Fibroblast of lung (primary cell): ENCODE data around the gene TEKT4. TPM values are rescaled to one million over a fixed set of nuclear protein-coding genes. Genes with fewer than 3 reads are reported as not detected.
"Not testable (repeated sequence)": the region's sequence is repeated elsewhere in the genome, so short reads cannot be mapped to it uniquely, and the experiment has no call there.

Experiments
- DNase-seq, 2 donors: peaks; one replicate each; pipeline versions ENCODE4 v3.0.0 to v3.0.0-alpha.2; 2010; ENCODE audit warnings: low read depth in 2 of 2
- H2AFZ ChIP-seq: 2 replicates; pipeline ENCODE4 v1.5.1; 2012; ENCODE audit warnings: low read length, control low read depth, inconsistent platforms
- H3K27ac ChIP-seq: 2 replicates; pipeline ENCODE4 v1.5.1; 2011; ENCODE audit warnings: low read length, control low read depth; ENCODE audit not compliant: insufficient read depth
- H3K27me3 ChIP-seq: 2 replicates; pipeline ENCODE4 v1.5.1; 2011; ENCODE audit warnings: mild to moderate bottlenecking, low read length; ENCODE audit not compliant: control insufficient read depth, insufficient read depth
- H3K36me3 ChIP-seq: 2 replicates; pipeline ENCODE4 v1.5.1; 2011; ENCODE audit warnings: low read length; ENCODE audit not compliant: control insufficient read depth, insufficient read depth
- H3K4me1 ChIP-seq: 2 replicates; pipeline ENCODE4 v1.5.1; 2011; ENCODE audit warnings: low read length; ENCODE audit not compliant: control insufficient read depth, insufficient read depth; ENCODE audit errors: extremely low read depth
- H3K4me2 ChIP-seq: 2 replicates; pipeline ENCODE4 v1.5.1; 2011; ENCODE audit warnings: low read length, control low read depth; ENCODE audit not compliant: insufficient read depth; ENCODE audit errors: extremely low read depth
- H3K4me3 ChIP-seq, 4 experiments: fragments of 200-600 bp in 1 of 4; sonication (generic) in 1 of 4; replicated peaks in 1 of 4; 2 replicates each; pipeline ENCODE4 v1.5.1; 2011 to 2016; ENCODE audit warnings: low read length in 4 of 4, low read depth in 3 of 4, mild to moderate bottlenecking in 3 of 4, control low read depth in 2 of 4, inconsistent platforms in 1 of 4, mixed read lengths in 1 of 4; ENCODE audit not compliant: insufficient read depth in 1 of 4; ENCODE audit errors: control extremely low read depth in 1 of 4
- H3K79me2 ChIP-seq: 2 replicates; pipeline ENCODE4 v1.5.1; 2012; ENCODE audit warnings: mild to moderate bottlenecking, low read length, inconsistent platforms; ENCODE audit not compliant: control insufficient read depth, insufficient read depth
- H3K9ac ChIP-seq: 2 replicates; pipeline ENCODE4 v1.5.1; 2011; ENCODE audit warnings: mild to moderate bottlenecking, low read length, control low read depth; ENCODE audit not compliant: insufficient read depth
- H3K9me3 ChIP-seq: 2 replicates; pipeline ENCODE4 v1.5.1; 2012; ENCODE audit warnings: low read depth, low read length; ENCODE audit not compliant: control insufficient read depth, insufficient read depth
- H4K20me1 ChIP-seq: 2 replicates; pipeline ENCODE4 v1.5.1; 2011; ENCODE audit warnings: low read length; ENCODE audit not compliant: control insufficient read depth, insufficient read depth; ENCODE audit errors: extremely low read depth
- EZH2 ChIP-seq: IDR thresholded peaks from 2 replicates; pipeline ENCODE4 v1.5.1; 2012; ENCODE audit warnings: low read length, control low read depth, mild to moderate bottlenecking; ENCODE audit errors: missing control alignments
- polyA plus RNA-seq, 2 donors: library from polyadenylated mRNA; depleted of rRNA in 1 of 2; stranded (reverse) in 1 of 2; unstranded in 1 of 2; fragments of >200 nt; gene quantifications; 2 replicates each; pipeline ENCODE4 v1.2.1, GENCODE V29; 2011 to 2012; ENCODE audit warnings: missing spikeins in 1 of 2
- total RNA-seq: library from RNA; depleted of rRNA; stranded (reverse); fragments of >200 nt; gene quantifications from 2 replicates; pipeline ENCODE4 v1.2.1, GENCODE V29; 2014
- TF ChIP-seq, protein P1 (sequence below), 2 donors: IDR thresholded peaks in 1 of 2; conservative IDR thresholded peaks in 1 of 2; 1 replicate in 1 of 2; 2 replicates in 1 of 2; pipeline ENCODE4 v1.5.1; 2011 to 2012; ENCODE audit warnings: low read length in 2 of 2, control low read depth in 1 of 2, inconsistent platforms in 1 of 2, low read depth in 1 of 2, mild to moderate bottlenecking in 1 of 2

The TEKT4 gene
- total and polyA plus RNA-seq, 2 donors (not counting 1 experiment from before 2014, with no cell fraction given): not detected

- H4K20me1 ChIP-seq: no peaks in the 10 kb centered on the region
- H3K4me2 ChIP-seq: no peak overlapping the region
- H3K4me1 ChIP-seq: no peaks in the 10 kb centered on the region
- no peak overlapping the region for H3K9ac ChIP-seq
- no peak overlapping the region for H3K27ac ChIP-seq
- H3K27me3 ChIP-seq: peaks cover 3% of the 10 kb centered on the region
- no peak overlapping the region for H2AFZ ChIP-seq
- no peak for TF ChIP-seq EZH2
- TF ChIP-seq, protein P1, sequence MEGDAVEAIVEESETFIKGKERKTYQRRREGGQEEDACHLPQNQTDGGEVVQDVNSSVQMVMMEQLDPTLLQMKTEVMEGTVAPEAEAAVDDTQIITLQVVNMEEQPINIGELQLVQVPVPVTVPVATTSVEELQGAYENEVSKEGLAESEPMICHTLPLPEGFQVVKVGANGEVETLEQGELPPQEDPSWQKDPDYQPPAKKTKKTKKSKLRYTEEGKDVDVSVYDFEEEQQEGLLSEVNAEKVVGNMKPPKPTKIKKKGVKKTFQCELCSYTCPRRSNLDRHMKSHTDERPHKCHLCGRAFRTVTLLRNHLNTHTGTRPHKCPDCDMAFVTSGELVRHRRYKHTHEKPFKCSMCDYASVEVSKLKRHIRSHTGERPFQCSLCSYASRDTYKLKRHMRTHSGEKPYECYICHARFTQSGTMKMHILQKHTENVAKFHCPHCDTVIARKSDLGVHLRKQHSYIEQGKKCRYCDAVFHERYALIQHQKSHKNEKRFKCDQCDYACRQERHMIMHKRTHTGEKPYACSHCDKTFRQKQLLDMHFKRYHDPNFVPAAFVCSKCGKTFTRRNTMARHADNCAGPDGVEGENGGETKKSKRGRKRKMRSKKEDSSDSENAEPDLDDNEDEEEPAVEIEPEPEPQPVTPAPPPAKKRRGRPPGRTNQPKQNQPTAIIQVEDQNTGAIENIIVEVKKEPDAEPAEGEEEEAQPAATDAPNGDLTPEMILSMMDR (conservative IDR thresholded peaks at IDR 0.05 in 1 of 2, IDR thresholded peaks at IDR 0.05 in 1 of 2; ENCODE audit: low read depth in 1 of 2, low read length in 2 of 2): no peak
- no peaks in the 10 kb centered on the region for H3K79me2 ChIP-seq
- no peaks in the 10 kb centered on the region for H3K9me3 ChIP-seq
- H3K4me3 ChIP-seq: no peak overlapping the region
- DNase-seq: no peak
- H3K36me3 ChIP-seq: no peaks in the 10 kb centered on the region
Measured at GRCh38 chr2:94861308-94862152, 9.7 kb upstream of the TEKT4 start.

DNA sequence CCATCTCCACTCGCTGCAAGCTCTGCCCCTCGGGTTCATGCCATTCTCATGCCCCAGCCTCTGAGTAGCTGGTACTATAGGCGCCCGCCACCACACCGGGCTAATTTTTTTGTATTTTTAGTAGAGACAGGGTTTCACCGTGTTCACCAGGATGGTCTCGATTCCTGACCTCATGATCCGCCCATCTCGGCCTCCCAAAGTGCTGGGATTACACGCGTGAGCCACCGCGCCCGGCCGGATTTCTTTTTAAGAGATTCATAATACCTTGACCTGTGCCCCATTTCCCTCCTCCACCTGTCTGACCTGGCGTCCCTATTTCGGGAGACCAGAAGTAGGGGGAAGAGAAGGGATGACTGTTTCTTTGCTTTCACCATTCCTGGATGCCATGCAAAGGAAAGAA is 8.3 kb upstream of the TEKT4 start:
- H3K9ac ChIP-seq, H2AFZ ChIP-seq, H3K79me2 ChIP-seq, H3K4me1 ChIP-seq, H3K4me2 ChIP-seq, DNase-seq, H3K27me3 ChIP-seq, H3K36me3 ChIP-seq, H4K20me1 ChIP-seq, H3K27ac ChIP-seq, H3K4me3 ChIP-seq, H3K9me3 ChIP-seq: not testable (repeated sequence)

DNA sequence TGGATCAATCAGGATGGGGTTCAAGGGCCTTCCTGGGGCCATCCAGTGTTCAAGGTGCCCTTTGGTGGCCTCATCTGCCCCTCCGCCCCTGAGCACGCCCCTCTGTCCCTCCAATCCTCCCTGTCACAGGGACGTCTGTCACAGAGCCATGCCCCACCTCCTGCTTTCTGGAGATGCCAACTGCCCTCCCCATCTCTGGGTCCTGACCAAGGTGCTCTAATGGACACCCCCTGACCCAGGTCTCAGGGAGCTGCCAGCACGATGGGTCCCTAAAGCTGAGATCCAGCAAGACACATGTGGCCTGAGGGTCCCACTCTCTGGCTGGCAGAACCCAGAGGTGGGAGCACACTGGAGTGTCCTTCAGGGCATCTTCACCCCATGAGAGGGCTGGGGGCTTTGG is 2.1 kb upstream of the TEKT4 start:
- H3K27me3 ChIP-seq: no peaks in the 10 kb centered on the region
- no peaks in the 10 kb centered on the region for H4K20me1 ChIP-seq
- no peaks in the 10 kb centered on the region for H3K4me1 ChIP-seq
- no peak overlapping the region for H3K4me3 ChIP-seq
- no peak for DNase-seq
- no peaks in the 10 kb centered on the region for H3K79me2 ChIP-seq
- H3K9ac ChIP-seq: no peak overlapping the region
- no peak for TF ChIP-seq EZH2
- TF ChIP-seq, protein P1 (conservative IDR thresholded peaks at IDR 0.05 in 1 of 2, IDR thresholded peaks at IDR 0.05 in 1 of 2; ENCODE audit: low read depth in 1 of 2, low read length in 2 of 2): no peak
- no peak overlapping the region for H2AFZ ChIP-seq
- no peak overlapping the region for H3K4me2 ChIP-seq
- no peaks in the 10 kb centered on the region for H3K9me3 ChIP-seq
- H3K36me3 ChIP-seq: no peaks in the 10 kb centered on the region
- no peak overlapping the region for H3K27ac ChIP-seq
